NCI-H526 (cell line): Measurements from ENCODE around the gene PHF8.

ENCODE experiments used
- DNase-seq, 2 experiments: peaks; one replicate each; lab custom pipeline; 2025; lab: John Stamatoyannopoulos, UW

PHF8 gene

DNA sequence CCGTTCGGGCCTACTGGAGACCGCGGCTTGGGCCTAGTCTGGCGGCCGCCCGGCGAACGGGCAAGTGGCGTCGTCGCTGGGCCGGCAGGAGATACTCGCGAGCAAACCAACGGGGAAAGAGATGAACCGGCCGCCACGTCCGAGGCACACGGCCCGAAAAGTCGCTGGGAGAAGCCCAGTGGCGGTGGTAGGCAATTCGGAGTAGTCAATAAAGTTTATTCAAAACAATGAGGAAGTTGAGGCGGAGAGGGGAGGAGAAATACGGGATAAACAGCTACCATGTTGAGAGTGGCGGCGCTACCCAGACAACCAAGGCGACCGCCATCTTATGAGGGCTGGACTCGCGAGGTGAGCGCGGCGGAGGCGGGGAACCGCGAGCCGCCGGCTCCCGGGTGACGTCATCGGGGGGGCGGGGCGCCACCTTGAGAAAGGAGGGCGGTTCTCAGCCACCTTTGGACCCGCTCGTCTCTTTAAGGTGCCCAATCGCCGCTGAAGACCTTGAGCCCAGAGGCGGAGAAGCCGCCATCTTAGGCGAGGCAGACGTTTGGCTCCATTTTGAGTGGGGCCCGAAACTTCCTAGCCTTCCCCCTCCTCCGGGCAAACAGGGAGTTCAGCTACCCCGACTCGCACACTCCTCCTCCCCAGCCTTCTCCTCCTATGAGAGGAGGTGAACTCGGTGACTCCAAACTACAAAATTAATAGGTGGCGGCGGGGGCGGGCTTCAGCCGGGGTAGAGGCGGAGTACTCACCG is at the start of gene PHF8:
TSS of gene PHF8 (minus strand) at position 348 of the 751 bp plus-strand sequence. CDS start 1,745 bp downstream, outside the sequence.
- peak; percentile 91 to 96 for DNase-seq

DNA sequence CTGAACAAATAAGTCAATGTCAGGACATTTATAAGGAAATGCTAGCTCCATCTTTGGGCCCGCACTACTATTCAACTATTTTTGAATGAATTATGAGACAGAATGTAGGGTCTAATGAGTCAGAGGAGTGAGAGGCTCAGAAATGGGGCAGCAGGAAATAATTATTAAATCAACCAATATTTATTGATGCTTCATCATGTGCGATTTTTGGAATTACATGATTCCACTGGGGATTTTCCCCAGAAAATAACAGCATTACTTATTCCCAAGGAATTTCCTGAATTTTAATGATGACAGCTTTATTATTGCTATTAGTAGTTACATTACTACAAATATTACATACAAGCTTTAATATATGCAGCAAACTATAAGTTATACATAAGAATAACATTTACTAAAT is 49.3 kb upstream of the PHF8 start:
- DNase-seq, result no peak

DNA sequence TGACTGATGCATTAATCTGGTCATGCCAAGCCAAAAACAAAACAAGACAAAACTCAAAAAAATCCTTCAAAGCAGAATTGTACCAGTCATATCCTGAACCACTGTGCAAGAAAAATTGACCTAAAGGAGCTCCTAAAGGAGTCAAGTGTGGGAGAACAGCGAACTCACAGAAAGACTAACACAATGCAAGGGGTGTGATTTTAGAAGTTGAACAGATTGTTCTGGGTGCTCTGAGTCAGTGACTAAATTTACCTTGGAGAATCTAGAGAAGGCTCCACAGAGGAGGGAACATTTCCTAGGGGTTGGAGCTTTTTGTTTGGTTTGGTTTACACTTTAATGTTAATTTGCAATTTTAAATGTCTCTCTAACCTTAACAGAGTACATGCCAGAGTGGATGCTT is 48.9 kb upstream of the PHF8 start:
- DNase-seq, result no peak

DNA sequence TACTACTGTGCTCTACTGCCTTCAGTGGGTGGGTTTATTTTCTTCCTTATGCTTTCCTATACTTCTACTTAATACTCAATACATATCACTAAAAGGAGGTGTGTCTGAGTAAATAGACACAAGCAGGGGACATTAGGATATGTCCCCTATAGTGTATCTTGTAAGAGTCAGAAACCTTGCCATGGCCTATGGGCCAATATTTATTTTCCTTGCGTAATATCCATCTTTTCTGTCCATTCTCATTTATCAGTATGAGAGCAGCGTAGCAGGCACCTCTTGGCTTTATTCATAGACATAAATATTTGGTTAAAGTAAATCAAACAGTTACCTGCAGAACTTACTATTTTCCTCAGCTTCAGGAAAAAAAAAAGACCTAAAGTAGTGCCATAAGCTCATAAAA is 46.6 kb upstream of the PHF8 start:
- DNase-seq, result no peak

DNA sequence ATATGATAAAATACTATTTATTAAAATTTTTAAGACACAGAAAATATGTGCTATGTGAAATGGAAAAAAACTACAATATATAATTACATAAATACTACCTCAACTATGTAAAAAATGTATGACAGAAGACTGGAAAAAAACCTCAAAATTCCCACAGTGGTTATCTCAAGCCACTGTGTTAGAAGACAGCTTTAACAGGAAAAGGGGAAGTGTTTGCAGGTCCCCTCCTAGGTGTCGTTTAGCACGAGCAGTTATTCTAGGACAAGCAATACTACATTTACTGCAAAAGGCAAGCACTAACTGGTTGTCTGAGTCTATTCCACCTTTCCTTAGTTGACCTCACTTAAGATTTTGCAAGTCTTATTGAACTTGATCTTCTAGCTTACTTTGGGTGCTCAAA is 44.9 kb upstream of the PHF8 start:
- DNase-seq, result no peak

DNA sequence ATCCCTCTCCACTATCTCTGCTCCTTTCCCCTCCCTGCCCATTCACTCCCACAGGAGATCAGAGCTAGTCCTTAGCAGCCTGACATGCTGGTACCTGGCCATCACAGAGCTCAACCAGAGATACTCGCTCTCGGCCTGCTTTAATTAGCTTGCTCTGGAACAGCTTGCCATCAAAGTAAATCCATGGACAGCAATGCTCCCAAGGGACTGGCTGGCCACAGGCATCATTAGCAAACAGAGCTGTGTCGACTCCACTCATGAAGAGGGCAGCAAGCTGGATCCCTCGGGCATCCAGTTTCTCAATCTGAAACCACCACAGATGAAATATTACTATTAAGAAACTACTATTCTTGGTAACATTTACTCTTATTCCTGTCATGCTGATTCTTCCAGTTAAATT is 43.4 kb upstream of the PHF8 start:
- peak in 1 of 2 experiments; percentile 13 for DNase-seq

DNA sequence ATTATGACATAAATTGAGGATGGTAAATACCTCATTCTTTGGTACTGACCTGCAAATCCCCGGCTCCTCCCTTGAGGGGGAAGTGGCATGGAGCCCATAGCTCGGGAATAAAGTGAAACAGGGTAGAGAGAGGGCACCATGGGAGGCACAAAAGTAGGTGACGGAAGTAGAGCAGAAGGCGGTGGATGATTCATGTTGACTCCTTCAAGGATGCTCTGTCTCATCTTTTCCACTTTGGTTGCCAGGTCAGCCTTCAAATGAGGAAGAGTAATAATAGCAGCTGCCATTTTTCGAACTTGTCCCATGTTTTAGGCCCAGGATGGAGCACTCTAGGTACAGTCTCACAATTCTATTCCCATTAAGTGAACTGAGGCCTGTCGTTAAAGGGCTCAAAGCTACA is 41.4 kb upstream of the PHF8 start:
- DNase-seq, result no peak

DNA sequence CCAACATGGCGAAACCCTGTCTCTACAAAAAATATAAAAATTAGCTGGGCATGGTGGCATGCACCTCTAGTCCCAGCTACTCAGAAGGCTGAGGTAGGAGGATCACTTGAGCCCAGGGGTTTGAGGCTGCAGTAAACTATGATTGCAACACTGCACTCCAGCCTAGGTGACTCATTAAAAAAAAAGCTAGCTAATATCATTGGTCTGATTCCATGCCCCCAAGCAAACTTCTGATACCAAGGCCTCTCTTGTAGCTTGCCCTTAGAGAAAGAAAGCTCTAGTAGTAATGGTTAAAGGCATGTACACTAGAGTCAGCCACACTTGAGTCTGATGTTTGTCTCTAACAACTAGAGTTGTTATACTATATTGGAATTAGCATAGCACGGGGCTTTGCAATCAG is 32.6 kb upstream of the PHF8 start:
- no peak for DNase-seq

DNA sequence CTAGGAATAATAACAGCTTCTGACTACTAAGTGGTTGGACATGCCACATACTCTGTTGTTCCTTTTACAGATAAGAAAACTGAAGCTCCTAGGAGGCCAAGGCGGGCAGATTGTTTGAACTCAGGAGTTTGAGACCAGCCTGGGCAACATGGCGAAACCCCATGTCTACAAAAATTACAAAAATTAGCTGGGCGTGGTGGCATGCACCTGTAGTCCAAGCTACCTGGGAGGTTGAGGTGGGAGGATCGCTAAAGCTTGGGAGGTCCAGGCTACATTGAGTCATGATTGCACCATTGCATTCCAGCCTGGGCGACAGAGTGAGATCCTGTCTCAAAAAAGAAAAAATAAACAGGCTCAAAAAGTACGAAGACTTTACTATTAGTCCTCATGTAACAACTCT is 30.6 kb upstream of the PHF8 start:
- DNase-seq, result no peak

DNA sequence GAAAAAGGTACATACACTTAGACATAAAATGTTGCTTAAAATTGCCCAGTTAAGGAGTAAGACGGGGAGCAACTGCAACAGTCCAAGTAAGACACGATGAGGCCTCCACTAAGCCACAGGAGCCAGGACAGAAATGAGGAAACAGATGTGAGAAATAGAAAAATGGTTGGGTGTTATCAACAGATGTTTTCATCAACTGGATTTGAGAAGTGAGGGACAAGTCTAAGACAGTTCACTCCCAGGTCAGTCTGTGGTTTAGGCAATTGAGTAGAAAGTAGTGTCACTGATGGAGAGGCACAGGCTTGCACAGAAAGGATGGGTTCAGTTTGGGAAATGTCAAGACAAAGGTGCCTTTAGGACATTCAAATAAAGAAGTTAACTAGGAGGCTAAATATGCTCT is 23.5 kb upstream of the PHF8 start:
- no peak for DNase-seq

DNA sequence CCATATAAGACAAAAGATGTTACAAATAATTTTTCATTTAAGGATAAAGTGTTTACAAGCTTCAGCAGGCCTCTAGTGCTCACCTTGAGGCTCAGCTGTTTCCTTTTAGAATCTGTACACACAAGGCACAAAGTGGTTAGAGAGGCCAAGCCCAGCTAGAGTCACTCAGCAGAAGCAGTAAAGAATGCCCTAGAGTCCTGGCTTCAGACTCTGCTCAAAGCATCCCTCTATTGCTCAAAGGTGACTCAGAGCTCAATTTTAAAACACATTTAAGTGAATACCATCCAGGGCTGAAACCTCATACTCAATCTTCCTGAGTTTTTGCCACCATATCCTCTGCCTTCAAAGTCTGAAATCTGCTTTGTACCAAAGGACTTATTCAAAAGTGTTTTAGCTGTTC is 22.6 kb upstream of the PHF8 start:
- no peak for DNase-seq

DNA sequence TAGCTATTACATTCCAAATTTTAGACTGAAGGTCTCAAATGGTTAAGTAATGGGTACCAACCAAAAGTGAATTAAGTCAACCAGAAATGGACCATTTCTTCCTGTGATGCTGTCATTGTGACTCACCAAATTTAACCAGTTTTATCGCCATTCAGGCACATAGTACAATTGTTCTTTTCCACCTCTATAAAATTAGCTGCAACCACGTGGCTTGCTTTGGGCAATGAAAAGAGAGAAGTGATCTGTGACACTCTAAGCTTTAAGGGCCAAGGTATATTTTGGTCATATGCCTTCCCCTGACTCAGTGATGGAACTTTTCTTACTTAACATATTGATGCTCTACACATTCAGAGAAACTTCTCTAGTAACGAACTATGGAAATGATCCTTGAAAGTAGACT is 20.3 kb upstream of the PHF8 start:
- DNase-seq, result no peak

DNA sequence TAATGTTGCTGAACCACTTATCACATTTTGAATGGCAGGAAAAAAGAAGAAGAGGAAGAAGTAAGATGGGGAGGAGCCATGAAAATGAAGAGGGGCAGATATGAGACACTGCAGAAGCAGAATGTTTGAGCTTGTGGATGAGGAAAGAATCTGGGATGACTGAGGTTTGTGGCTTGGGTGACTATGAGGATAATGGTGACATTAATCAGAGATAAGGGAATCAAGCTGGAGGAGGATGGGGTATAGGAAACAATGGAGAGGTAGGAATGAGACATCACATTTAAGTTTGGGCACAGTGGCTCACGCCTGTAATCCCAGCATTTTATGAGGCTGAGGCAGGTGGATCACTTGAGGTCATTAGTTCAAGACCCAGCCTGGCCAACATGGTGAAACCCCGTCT is 19.1 kb upstream of the PHF8 start:
- DNase-seq, result no peak

DNA sequence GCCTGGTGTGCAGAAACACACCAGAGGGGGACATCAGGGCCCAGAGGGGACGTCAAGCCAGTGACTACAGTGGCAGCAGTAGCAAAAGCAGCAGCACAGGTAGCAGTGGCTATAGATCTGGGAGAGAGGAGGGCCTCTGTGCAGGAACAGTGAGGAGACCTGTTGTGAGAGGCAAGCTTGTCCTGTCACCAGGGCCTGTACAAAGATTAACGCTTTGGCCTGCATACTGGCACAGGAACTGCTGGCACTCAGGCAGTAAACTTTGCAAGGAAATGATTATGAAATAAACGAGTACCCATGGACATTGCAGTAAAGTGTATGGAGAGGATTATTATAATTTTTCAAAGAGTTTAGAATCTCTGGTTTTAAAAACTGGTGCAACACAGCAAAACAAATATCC is 5.5 kb upstream of the PHF8 start:
- no peak for DNase-seq

DNA sequence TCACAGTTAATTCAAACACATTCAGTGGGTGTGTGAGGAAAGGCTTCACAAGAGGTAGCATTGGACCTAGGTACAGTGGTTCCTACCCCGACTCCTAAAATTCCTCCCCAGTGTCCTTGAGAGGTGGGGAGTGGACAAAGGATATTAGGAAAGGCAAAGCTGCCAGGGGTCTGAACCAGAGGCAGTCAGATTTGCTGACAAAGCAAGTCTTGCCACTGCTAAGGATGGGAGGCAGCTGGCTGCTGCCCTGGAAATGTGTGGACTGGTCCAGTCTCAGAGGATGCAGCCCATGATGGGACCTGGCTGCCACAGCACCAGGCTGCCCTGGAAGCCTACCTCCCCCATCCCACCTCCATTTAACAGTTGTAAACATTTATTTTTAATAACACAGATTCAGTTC is 4.1 kb upstream of the PHF8 start:
- DNase-seq, result no peak

DNA sequence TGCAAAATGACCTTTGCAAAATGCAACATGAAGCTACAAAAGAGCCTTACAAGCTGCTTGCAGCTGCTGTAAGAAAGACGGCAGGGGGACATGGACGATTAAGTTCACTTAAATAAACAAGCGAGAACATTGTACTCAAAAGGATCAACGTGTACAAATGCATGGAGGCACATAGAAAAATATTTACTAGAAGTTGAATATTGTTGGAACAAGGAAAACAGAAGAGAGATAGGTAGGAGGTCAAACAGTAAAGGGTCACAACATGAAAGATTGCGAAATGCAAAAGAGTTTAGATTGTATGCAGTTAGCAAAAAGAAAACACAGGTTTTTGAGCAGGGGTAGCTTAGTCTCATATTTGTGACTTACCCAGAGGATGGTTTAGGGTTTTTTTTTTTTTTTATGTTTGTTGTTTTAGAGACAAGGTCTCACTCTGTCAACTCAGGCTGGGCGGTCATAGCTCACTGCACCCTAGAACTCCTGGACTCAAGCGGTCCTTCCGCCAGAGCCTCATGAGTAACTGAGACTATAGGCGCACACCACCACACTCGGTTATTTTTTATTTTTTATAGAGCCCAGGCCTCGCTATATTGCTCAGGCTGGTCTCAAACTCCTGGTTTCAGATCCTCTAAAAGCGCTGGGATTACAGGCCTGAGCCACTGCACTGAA is 1.4 kb upstream of the PHF8 start:
- peak; percentile 24 to 50 for DNase-seq

DNA sequence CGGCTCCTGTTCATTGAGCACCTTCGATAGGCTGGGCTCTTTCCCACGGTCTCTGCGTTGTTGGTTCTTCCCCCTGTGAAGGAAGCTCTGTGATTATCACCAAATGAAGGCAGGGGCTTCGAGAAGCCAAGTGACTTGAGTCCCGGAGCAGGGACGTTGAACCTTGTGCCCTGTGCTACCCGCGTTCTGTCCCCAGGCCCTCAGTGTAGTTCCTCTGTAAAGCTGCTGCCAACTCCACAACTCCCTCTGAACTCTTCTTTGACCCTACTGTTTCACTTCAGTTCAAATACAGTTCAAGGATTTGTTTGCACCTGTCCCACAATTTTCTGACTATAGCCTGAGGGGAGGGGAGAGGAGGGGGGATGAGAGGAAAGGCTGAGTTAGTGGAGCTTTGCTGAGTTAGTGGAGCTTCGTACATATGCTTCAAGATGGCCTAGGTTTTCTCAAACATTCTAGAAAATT is 635 bp upstream of the PHF8 start:
- peak; percentile 76 to 86 for DNase-seq

DNA sequence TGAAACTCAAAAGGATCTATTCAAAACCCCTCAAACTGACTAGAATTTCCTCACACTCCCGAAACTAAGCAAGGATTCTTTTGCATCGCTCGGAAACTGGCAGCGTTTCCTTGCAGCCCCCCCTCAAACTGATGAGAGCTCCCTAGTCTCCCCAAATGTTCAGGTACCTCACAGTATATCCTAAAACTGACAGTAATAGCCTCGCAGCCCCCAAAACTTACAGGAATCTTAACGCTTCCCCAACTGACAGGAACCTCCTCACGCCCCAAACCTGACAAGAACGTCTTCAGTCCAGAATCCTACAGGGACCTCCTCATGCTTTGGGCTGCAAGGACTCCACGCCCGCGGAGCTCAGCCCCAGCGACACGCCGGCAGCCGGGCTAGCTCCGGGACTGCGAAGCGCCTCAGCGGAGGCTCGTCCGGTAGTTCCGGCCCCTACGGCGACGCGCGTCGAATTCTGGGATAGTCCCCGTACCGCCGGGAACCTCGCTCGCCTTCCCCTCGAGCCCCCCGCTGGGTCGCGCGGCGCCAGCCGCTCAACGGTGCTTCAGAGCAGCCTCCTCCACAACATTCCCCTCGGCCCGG is 640 bp downstream of the PHF8 start:
- peak in 1 of 2 experiments; percentile 65 for DNase-seq

DNA sequence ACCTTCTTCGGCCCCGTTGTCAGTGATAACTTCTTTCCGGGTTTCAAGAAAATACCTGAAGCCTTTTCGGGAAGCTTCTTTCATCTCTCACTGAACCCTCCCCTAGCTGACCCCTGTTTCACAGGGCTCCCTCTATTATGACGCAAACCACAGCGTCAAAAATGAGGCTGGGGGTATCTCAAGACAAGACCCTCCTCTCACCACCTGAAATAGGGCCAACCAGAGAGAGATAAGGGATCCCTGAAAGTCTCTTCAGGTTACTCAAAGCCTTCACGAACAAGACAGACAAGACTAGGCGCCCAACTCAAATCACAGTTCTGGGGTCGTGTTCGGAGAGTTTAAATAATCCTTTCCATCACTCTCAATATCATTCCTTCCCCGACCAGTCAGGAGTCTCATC is 1.2 kb downstream of the PHF8 start:
- DNase-seq, result no peak

DNA sequence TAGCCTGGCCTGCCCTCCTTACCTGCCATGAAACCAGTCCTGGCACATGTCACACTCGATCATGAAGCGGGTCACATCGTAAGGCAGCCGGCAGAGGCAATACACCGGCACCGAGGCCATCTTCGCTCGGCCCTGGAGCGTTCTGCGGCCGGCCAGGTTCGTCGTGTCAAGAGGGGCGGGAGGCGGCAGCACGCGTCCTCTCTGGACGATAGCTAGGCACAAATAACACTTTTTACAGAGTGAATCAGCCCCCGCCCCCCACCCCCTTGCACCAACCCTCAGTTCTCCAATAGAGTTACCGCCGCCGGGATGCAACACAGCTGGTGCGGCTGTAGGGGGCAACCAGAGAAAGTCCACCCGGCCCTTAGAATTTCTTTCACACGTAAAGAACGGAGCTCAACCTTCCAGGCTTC is 1.7 kb downstream of the PHF8 start:
- peak; percentile 16 to 62 for DNase-seq

DNA sequence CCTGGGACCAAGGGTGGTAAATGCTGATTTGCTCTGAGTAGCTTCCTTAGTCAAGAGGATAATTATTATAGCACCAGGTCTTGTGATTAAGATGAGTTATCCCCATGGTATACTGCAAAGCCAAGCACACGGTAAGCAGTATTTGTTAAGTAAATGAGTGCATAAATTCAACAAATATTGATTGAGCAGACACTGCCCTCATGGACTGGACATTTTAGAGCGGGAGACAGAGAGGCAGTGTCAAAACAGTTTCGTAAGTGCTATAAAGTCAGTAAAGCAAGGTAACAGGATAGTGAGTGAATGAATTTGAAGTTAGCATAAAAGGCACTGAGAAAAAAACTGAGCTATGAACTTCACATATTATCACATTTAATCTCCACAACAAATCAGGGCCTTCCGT is 13.9 kb downstream of the PHF8 start:
- peak; percentile 76 to 82 for DNase-seq

DNA sequence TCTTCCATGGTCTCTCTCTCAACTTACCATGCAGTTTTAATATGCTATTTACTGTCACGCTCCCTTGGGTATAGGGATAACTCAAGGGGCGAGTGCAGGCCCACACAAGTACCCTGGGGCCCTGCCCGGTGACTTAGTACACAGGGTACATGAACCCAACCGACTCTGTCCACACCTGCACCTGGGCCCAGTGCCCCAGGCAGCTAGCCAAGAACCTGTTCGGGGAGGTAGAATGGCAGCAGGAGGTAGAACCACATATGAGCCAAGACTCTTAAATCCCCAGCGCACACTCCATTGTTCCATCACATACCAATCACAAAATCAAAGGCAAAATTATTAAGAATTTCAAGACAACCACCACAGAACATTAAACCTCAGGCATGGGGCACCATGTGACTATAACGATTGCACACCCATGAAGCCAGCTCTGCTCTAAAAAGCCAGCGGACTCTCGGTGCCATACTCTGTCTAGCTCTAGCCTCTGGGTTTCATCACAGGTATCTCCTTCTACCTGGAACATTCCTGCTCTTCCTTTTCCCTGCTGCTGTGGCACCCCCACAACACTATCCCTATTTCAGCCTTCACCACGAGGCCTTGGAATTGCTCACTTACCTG is 14.6 kb downstream of the PHF8 start:
- DNase-seq, result peak; percentile 66 to 86

DNA sequence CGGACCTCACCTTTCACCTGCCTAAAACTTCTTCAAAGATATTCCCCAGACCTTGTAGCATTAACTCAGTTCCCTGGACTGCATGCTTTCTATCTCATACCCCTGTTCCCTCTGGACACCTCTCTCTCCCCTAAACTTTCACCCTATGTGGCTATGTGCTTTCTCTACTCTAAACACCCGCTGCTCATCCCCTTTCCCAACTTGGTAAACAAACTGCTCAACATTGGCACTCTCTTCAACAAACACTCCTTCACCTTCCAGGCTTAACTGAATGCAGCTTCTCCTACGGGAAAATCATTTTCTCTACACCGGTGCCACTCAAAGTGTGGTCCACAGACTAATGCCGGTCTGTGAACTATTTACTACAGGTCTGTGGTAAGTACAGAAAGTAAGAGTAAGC is 19.9 kb downstream of the PHF8 start:
- no peak for DNase-seq
